ENCODE measurements around the gene CTF1.
A peak's percentile ranks its signal among the peaks of the same experiment; 100 is the strongest.
"Not testable (repeated sequence)": the region's sequence is repeated elsewhere in the genome, so short reads cannot be mapped to it uniquely, and the experiment has no call there.

CTF1 gene

DNA sequence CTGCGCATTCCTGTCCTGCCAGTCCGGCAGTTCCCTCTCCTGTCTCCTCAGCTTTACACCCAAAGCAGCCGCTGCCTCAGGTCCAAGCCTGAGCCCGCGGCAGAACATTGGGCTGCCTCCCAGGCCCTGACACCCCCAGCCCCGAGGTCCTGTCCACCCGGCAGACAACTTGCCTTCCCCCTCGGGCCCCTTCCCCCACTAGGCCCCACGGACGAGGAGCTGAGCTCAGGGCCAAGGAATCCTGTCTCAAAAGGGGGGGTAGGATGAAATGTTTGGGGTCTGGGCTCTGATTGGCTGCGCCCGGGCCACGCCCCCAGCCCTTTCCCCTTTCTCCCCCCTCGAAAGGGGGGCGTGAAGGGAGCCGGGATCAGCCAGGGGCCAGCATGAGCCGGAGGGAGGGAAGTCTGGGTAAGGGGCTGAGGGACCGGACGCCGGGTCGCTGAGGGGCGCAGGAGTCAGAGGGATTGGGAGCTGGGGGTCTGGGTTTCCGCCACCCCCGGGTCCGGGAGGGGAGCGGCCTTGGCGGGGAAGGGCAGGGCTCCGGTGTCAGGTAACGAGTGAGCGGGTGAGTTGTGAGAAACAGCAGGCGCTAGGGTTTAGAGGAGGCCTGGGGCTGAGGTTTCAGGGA, at the start of gene CTF1:
Gene CTF1, plus strand, starts transcription at position 354 of the 628 bp plus-strand sequence. Its CDS starts 30 bp downstream, at position 384.
- DNase-seq, result peak; percentile 36

GRCh38 chr16:30846649-30847402, 49.6 kb upstream of the CTF1 start:
- no peak for DNase-seq

DNA sequence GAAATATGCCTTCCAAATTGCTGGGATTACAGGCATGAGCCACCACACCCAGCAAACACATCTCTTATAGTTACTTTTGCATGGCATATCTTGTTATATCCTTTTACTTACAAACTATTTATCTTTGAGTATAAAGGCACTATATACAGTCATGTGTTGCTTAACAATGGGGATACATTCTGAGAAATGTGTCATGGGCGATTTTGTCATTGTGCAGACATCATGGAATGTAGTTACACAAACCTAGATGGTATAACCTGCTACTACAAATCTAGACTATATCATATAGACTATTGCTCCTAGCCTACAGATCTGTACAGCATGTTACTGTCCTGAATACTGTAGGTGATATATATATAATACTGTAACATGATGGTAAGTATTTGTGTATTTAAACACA, 46.2 kb upstream of the CTF1 start:
- DNase-seq, result no peak

- no peak for DNase-seq
Observed at GRCh38 chr16:30853758-30854157, 42.7 kb upstream of the CTF1 start.

GRCh38 chr16:30858111-30858495, 38.3 kb upstream of the CTF1 start:
- no peak for DNase-seq

- no peak for DNase-seq
Observed at GRCh38 chr16:30858829-30859423, 37.5 kb upstream of the CTF1 start.

- DNase-seq, result not testable (repeated sequence)
Observed at GRCh38 chr16:30860729-30861128, 35.7 kb upstream of the CTF1 start.

- DNase-seq, result not testable (repeated sequence)
Observed at GRCh38 chr16:30863178-30863577, 33.2 kb upstream of the CTF1 start.

DNA sequence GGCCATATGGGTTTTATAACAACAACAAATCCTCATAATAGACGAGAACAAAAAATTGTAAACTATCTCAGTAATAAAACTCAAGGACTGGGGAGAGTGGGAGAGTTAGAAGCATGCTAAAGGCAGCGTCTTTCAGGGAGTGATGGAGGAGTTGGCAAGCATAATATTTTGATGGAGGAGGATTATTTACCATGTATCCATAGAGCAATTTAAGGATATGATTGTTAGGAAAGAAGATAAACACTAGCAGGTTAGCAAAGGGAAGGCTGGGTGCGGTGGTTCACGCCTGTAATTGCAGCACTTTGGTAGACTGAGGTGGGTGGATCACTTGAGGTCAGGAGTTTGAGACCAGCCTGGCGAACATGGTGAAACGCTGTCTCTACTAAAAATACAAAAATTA, 30.4 kb upstream of the CTF1 start:
- no peak for DNase-seq

DNA sequence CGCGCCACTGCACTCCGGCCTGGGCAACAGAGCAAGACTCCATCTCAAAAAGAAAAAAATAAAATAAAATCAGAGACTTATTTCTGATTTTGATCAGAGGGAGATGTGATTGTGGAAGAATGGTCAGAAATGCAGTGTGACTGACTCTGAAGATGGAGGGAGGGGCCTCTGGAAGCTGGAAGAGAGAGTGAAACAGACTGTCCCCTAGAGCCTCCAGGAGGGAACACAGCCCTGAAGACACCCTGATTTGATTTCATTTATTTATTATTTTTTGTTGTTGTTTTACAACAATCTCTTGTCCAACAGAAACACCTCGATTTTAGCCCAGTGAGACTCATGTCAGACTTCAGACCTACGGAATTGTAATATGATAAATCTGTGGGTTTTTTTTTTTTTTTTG, 28.7 kb upstream of the CTF1 start:
- DNase-seq, result no peak

DNA sequence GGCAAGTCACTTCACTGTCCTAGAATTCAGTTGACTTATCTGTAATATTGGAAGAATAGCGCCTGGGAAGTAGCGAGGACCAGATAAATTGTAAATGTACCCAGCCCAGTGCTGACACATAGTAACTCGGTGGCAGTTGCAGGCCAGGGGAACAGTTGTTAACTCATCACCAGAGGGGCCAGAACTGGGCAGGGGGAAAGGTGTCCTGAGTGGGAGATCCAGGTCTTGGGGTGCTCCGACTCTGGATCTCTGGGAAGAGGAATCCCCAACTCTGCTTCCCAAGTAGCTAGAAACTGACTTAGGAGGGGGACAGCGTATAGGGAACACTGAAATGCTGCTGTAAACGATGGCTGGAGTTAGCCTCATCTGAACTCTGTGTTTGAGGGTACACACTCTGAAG, 25.5 kb upstream of the CTF1 start:
- DNase-seq, result no peak

DNA sequence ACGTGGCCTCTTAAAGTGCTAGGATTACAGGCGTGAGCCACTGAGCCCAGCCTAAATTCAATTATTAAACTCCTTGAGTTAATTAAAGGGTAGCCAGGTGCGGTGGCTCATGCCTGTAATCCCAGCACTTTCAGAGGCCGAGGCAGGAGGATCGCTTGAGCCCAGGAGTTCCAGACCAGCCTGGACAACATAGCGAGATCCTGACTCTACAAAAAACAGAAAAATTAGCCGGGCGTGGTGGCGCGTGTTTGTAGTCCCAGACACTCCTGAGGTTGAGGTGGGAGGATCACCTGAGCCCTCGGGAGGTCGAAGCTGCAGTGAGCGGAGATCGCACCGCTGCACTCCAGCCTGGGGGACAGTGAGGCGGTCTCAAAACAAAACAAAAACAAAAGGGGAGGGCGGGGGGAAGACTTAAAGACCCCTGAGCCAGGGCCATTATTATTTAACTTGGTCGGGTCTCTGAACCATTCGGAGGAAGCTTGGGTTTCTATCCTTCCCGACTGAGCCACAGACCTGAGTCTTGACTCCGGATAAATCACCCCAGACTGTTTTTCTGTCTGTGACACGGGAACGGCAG, 22.1 kb upstream of the CTF1 start:
- DNase-seq, result no peak

DNA sequence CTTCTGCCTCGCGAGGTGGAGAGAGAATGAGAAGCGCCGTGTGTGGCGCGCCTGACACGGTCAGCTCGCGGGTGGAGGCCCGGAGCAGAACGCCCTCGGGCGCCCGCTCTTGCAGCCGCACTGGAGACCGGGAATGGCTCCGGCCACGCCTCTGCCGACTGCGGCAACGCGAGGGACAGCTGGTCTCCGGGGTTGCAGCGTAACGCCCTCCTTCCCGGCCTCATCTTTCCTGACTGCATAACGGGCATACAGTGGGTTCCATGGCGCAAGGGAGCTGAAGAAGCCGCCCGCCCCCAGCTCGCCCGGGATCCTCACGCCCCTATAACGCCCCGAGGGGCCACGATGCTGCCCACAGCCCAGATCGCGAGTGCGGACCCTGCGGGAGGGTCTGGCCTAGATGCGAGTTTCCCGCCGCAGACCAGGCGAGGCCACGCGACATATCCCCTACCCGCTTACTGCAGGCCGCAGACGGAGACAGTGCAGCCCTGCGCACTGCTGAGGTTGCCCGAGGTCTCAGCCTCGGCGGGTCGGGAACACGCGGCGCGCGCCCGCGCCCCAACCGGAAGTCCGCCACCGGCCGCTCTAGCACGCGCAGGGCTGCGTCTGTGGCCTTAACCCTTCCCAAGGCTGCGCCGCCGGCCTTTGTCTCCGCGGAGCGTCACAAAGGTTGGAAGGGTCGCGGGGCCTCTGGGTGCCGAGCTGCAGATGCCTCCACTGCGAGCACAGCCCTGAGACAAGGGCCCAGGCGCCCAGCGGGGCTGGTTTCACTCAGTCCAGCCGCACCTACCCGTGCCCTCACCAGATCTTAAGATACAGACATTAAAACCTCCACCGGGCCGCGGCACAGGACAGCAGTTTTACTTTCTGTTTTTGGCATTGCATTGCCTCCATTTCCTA, 21.3 kb upstream of the CTF1 start:
- DNase-seq, result peak; percentile 85

- no peak for DNase-seq
Observed at GRCh38 chr16:30875871-30876801, 20.3 kb upstream of the CTF1 start.

- no peak for DNase-seq
Observed at GRCh38 chr16:30876867-30877266, 19.5 kb upstream of the CTF1 start.

GRCh38 chr16:30882429-30883310, 13.7 kb upstream of the CTF1 start:
- DNase-seq, result no peak

DNA sequence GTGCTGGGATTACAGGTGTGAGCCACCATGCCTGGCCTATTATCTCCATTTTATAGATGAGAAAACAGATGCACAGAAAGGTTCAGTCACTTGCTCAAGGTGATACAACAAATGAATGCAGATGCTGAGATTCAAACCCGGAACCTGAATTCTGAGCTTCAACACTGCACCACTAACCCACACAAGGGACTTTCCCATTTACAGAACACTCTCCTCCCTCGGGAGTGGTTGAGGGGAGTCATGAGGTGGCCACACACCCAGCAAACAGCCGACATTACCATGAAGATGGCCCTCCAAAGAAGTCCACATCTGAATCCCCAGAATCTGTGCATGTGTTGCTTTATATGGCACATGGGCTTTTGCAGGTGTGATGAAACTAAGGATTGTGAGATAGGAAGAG, 11.7 kb upstream of the CTF1 start:
- no peak for DNase-seq

DNA sequence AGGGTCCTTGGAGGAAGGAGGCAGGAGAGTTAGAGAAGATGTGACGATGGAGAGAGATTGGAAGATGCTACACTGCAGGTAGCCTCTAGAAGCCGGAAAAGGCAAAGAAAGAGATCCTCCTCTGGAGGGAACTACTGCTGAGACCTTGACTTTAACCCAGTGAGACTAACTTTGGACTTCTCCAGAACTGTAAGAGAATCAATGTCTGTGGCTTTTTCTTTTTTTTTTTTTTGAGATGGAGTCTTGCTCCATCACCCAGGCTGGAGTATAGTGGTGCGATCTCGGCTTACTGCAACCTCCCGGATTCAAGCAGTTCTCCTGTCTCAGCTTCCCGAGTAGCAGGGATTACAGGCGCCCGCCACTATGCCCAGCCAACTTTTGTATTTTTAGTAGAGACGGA, 11.2 kb upstream of the CTF1 start:
- DNase-seq, result no peak

- DNase-seq, result no peak
Observed at GRCh38 chr16:30886145-30886544, 10.3 kb upstream of the CTF1 start.

GRCh38 chr16:30887927-30888326, 8.5 kb upstream of the CTF1 start:
- DNase-seq, result no peak

All from NCI-H2029 (cell line).